Colonic mucosa (tissue), 4 donors: ENCODE measurements around the gene LIM2. TPM values are rescaled to one million over a fixed set of nuclear protein-coding genes. Genes with fewer than 3 reads are reported as not detected.

Experiments
- DNase-seq: peaks from one replicate; pipeline ENCODE4 v3.0.0-alpha.2; 2020
- H3K27ac ChIP-seq: fragments of 200-600 bp; one replicate; pipeline ENCODE4 v1.8.0; 2021
- H3K27me3 ChIP-seq: fragments of 200-600 bp; one replicate; pipeline ENCODE4 v1.8.0; 2021
- H3K36me3 ChIP-seq: fragments of 200-600 bp; one replicate; pipeline ENCODE4 v1.8.0; 2021
- H3K4me1 ChIP-seq: fragments of 200-600 bp; one replicate; pipeline ENCODE4 v1.8.0; 2021; ENCODE audit warnings: mild to moderate bottlenecking
- H3K4me3 ChIP-seq: fragments of 200-600 bp; one replicate; pipeline ENCODE4 v1.8.0; 2021
- H3K9ac ChIP-seq, 2 donors: one replicate each; pipeline ENCODE4 v1.7.0; 2013; ENCODE audit warnings: control low read depth in 2 of 2, low read depth in 2 of 2, low read length in 2 of 2
- H3K9me3 ChIP-seq: fragments of 200-600 bp; one replicate; pipeline ENCODE4 v1.8.0; 2021
- CTCF ChIP-seq: fragments of 200-600 bp; IDR thresholded peaks from one replicate; pipeline ENCODE4 v1.8.0; 2022; ENCODE audit warnings: antibody characterized with exemption, mild to moderate bottlenecking
- intact Hi-C: fragments of 100-400 bp; cut with DNase I; formaldehyde crosslinking; loops from one replicate; pipeline ENCODE4 v1.14.1; 2022
- total RNA-seq, 2 donors: library from RNA; stranded (reverse); fragmentation: NEBNext Ultra II Directional in 1 of 2; extraction: Animal tissue kit (Norgen Biotek cat#: 25700) in 1 of 2; gene quantifications; one replicate each; pipeline ENCODE4 v1.2.1, GENCODE V29; 2021
- donor health status: healthy.
- donor health status: DM: no; HTN: no; CAD: no.
- donor health status: DM: no; HTN: no; CAD: no.

The LIM2 gene
- total RNA-seq, 2 donors from 2014 or later: not detected

- no peaks in the 10 kb centered on the region for H3K9me3 ChIP-seq
- no peaks in the 10 kb centered on the region for H3K27me3 ChIP-seq
- no peak for DNase-seq
- H3K27ac ChIP-seq: no peak overlapping the region
- intact Hi-C loops: loop anchor here (5.0 kb wide), 1 partner anchor 70 kb away; no protein-coding TSS in a partner anchor
- H3K4me3 ChIP-seq: no peak overlapping the region
- H3K9ac ChIP-seq: no peak overlapping the region
- peaks cover 4% of the 10 kb centered on the region for H3K4me1 ChIP-seq
- TF ChIP-seq CTCF: no peak
- H3K36me3 ChIP-seq: no peaks in the 10 kb centered on the region
Measured at GRCh38 chr19:51337141-51337860, 50.5 kb downstream of the LIM2 start.

- TF ChIP-seq CTCF: no peak
- Histone ChIP-seq H3K4me3 (no peak overlapping the region), H3K9ac (no peak overlapping the region), H3K36me3 (no peaks in the 10 kb centered on the region), H3K27me3 (no peaks in the 10 kb centered on the region), H3K4me1 (no peaks in the 10 kb centered on the region), H3K27ac (no peak overlapping the region), H3K9me3 (no peaks in the 10 kb centered on the region)
- no peak for DNase-seq
- intact Hi-C loops: no loop called here
Measured at GRCh38 chr19:51333836-51334460, 53.8 kb downstream of the LIM2 start.

- peaks cover 16% of the 10 kb centered on the region for H3K27me3 ChIP-seq
- no peak overlapping the region for H3K4me3 ChIP-seq
Measured at GRCh38 chr19:51331716-51332115, 56.1 kb downstream of the LIM2 start.

GRCh38 chr19:51331193-51331592 is 56.6 kb downstream of the LIM2 start:
- Histone ChIP-seq H3K36me3 (no peaks in the 10 kb centered on the region), H3K9me3 (no peaks in the 10 kb centered on the region), H3K27me3 (peaks cover 16% of the 10 kb centered on the region), H3K4me3 (no peak overlapping the region), H3K27ac (no peak overlapping the region), H3K4me1 (no peaks in the 10 kb centered on the region), H3K9ac (no peak overlapping the region)
- no peak for DNase-seq
- intact Hi-C loops: no loop called here
- no peak for TF ChIP-seq CTCF

More at GRCh38 chr19:51331716-51332115, 56.1 kb downstream of the LIM2 start:
- Histone ChIP-seq H3K27ac (no peak overlapping the region), H3K9ac (no peak overlapping the region), H3K4me1 (no peaks in the 10 kb centered on the region), H3K9me3 (no peaks in the 10 kb centered on the region), H3K36me3 (no peaks in the 10 kb centered on the region)
- intact Hi-C loops: no loop called here
- no peak for TF ChIP-seq CTCF
- DNase-seq: no peak

DNA sequence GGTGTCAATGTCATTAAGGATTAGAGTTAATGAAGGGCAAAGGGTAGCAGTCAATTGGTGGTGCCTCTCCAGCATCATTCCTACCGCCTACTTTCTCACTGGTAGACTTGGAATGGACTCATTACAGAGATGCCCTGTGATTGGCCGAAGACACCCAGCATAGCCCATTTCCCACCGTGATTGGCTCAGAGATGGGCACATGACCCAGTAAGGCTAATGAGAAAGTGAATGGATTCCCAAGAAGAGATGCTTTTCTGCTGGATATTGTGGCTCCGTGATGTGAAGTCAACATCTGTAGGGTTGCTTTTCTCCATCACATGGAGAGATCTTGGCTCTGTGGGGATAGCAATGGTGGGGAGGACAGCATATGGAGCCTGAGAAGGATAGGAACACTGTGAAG is 57.4 kb downstream of the LIM2 start:
- DNase-seq: no peak
- intact Hi-C loops: no loop called here
- no peak for TF ChIP-seq CTCF
- H3K9ac ChIP-seq: no peak overlapping the region
- no peak overlapping the region for H3K4me3 ChIP-seq
- H3K27ac ChIP-seq: no peak overlapping the region
- H3K27me3 ChIP-seq: peaks cover 16% of the 10 kb centered on the region
- no peaks in the 10 kb centered on the region for H3K4me1 ChIP-seq
- no peaks in the 10 kb centered on the region for H3K36me3 ChIP-seq
- H3K9me3 ChIP-seq: no peaks in the 10 kb centered on the region

Other genes starting within 250 kb of the LIM2 start
- gene SIGLEC7, start 245.7 kb downstream of the LIM2 start, total RNA-seq: 1 to 10 TPM in 1 of 2 donors, under 1 TPM in 1; 0.35 to 1.0 TPM
- 1 to 10 TPM; 2.0 to 3.5 TPM for gene CD33, start 162.9 kb downstream of the LIM2 start, total RNA-seq
- gene SIGLECL1, start 136.9 kb downstream of the LIM2 start, total RNA-seq: not detected
- under 1 TPM; 0.12 to 0.16 TPM for gene IGLON5, start 76.3 kb downstream of the LIM2 start, total RNA-seq
- gene VSIG10L, start 45.8 kb downstream of the LIM2 start, total RNA-seq: 1 to 10 TPM; 1.1 to 2.1 TPM
- gene ETFB, start 21.6 kb downstream of the LIM2 start, total RNA-seq: 100 to 1,000 TPM; 141 to 217 TPM
- 1 to 10 TPM in 1 of 2 donors, not detected in 1; 2.9 TPM for gene CLDND2, start 19.0 kb downstream of the LIM2 start, total RNA-seq
- 1 to 10 TPM; 2.3 to 2.7 TPM for gene NKG7, start 15.3 kb downstream of the LIM2 start, total RNA-seq
- under 1 TPM in 1 of 2 donors, not detected in 1; 0.22 TPM for gene C19orf84, start 2.6 kb upstream of the LIM2 start, total RNA-seq
- 1 to 10 TPM; 1.4 to 2.7 TPM for gene SIGLEC10, start 29.7 kb upstream of the LIM2 start, total RNA-seq
- gene SIGLEC8, start 70.5 kb upstream of the LIM2 start, total RNA-seq: under 1 TPM; 0.32 to 0.94 TPM
- gene CEACAM18, start 90.6 kb upstream of the LIM2 start, total RNA-seq: not detected
- under 1 TPM; 0.15 to 0.35 TPM for gene SIGLEC12, start 113.8 kb upstream of the LIM2 start, total RNA-seq
- 1 to 10 TPM in 1 of 2 donors, under 1 TPM in 1; 0.98 to 1.9 TPM for gene SIGLEC6, start 143.7 kb upstream of the LIM2 start, total RNA-seq
- gene ZNF175, start 183.3 kb upstream of the LIM2 start, total RNA-seq: 1 to 10 TPM; 5.7 to 8.1 TPM
- not detected for gene SIGLEC5, start 242.4 kb upstream of the LIM2 start, total RNA-seq